Naive thymus-derived CD4-positive, alpha-beta T cell (primary cell): ENCODE data around the gene GABRA1. TPM values are rescaled to one million over a fixed set of nuclear protein-coding genes. Genes with fewer than 3 reads are reported as not detected.

Experiments
- ATAC-seq: fragments of 150-1000 bp; cut with Tn5 transposase; 2 replicates; pipeline ENCODE4 v1.10.0; 2021; ENCODE audit warnings: mild to moderate bottlenecking, moderate library complexity
- CTCF ChIA-PET: fragments of 350-600 bp; sonication (Branson Sonifier 250); formaldehyde crosslinking; loops from one replicate; lab custom pipeline; 2021; ENCODE audit warnings: antibody characterized with exemption; lab: Charles Lee
- POLR2A ChIA-PET: fragments of 350-600 bp; sonication (Branson Sonifier 250); formaldehyde crosslinking; loops from one replicate; lab custom pipeline; 2021; ENCODE audit warnings: antibody characterized with exemption, inconsistent platforms; lab: Charles Lee
- DNase-seq, 9 donors: peaks; one replicate each; pipeline versions ENCODE4 v3.0.0 to v3.0.0-alpha.2; 2020 to 2022; ENCODE audit warnings: mixed read lengths in 1 of 9
- H3K27ac ChIP-seq: one replicate; pipeline ENCODE4 v1.7.0; 2013; ENCODE audit warnings: mild to moderate bottlenecking, low read depth, low read length, moderate library complexity
- H3K27me3 ChIP-seq, 2 donors: one replicate each; pipeline ENCODE4 v1.7.0; 2013; ENCODE audit warnings: low read length in 2 of 2, mild to moderate bottlenecking in 2 of 2, moderate library complexity in 2 of 2; ENCODE audit not compliant: control insufficient read depth in 2 of 2, insufficient read depth in 2 of 2
- H3K36me3 ChIP-seq, 3 experiments: 1 replicate in 2 of 3; 2 replicates in 1 of 3; pipeline ENCODE4 v1.7.0; 2013; ENCODE audit warnings: low read length in 3 of 3, mild to moderate bottlenecking in 3 of 3, moderate library complexity in 1 of 3; ENCODE audit not compliant: insufficient read depth in 3 of 3, control insufficient read depth in 2 of 3
- H3K4me1 ChIP-seq, 2 donors: one replicate each; pipeline ENCODE4 v1.7.0; 2013; ENCODE audit warnings: low read length in 2 of 2, mild to moderate bottlenecking in 2 of 2, moderate library complexity in 1 of 2; ENCODE audit not compliant: control insufficient read depth in 2 of 2, insufficient read depth in 2 of 2
- H3K4me3 ChIP-seq: 2 replicates; pipeline ENCODE4 v1.7.0; 2013; ENCODE audit warnings: mild to moderate bottlenecking, low read length
- H3K9me3 ChIP-seq, 3 experiments: 1 replicate in 2 of 3; 2 replicates in 1 of 3; pipeline ENCODE4 v1.7.0; 2013; ENCODE audit warnings: low read length in 3 of 3; ENCODE audit not compliant: control insufficient read depth in 2 of 3
- H3K27ac Mint-ChIP-seq, 9 donors: one replicate each; pipeline ENCODE4 v1.8.0; 2020 to 2022; ENCODE audit warnings: mixed read lengths in 9 of 9, mild to moderate bottlenecking in 8 of 9, moderate library complexity in 5 of 9, inconsistent platforms in 2 of 9
- H3K27me3 Mint-ChIP-seq, 5 donors: one replicate each; pipeline ENCODE4 v1.8.0; 2021 to 2022; ENCODE audit warnings: mixed read lengths in 5 of 5, mild to moderate bottlenecking in 1 of 5
- H3K36me3 Mint-ChIP-seq, 5 donors: one replicate each; pipeline ENCODE4 v1.8.0; 2020 to 2022; ENCODE audit warnings: mixed read lengths in 5 of 5, mild to moderate bottlenecking in 3 of 5, inconsistent platforms in 1 of 5
- H3K4me1 Mint-ChIP-seq, 7 donors: one replicate each; pipeline ENCODE4 v1.8.0; 2020 to 2022; ENCODE audit warnings: mixed read lengths in 7 of 7, mild to moderate bottlenecking in 3 of 7, inconsistent platforms in 1 of 7
- H3K4me3 Mint-ChIP-seq, 10 donors: one replicate each; pipeline ENCODE4 v1.8.0; 2020 to 2022; ENCODE audit warnings: mild to moderate bottlenecking in 10 of 10, mixed read lengths in 10 of 10, moderate library complexity in 6 of 10, inconsistent platforms in 2 of 10
- H3K9me3 Mint-ChIP-seq, 11 donors: one replicate each; pipeline ENCODE4 v1.8.0; 2020 to 2022; ENCODE audit warnings: mixed read lengths in 11 of 11, mild to moderate bottlenecking in 4 of 11, inconsistent platforms in 1 of 11, moderate library complexity in 1 of 11
- intact Hi-C, 2 donors: fragments of 100-400 bp; cut with micrococcal nuclease; formaldehyde crosslinking; loops; one replicate each; pipeline ENCODE4 v1.15.1; 2023
- polyA plus RNA-seq, 2 donors: library from polyadenylated mRNA; unstranded; fragments of 300-500 nt; fragmentation: Illumina TruSeq; gene quantifications; one replicate each; pipeline ENCODE4 v1.2.3, GENCODE V29; 2021
- total RNA-seq, 6 experiments: library from RNA in 5 of 6; stranded (reverse) in 5 of 6; gene quantifications; 1 replicate in 5 of 6; 2 replicates in 1 of 6; pipeline ENCODE4 v1.2.3 and lab custom pipeline; 2021 to 2026

Gene GABRA1
- total and polyA plus RNA-seq, 7 experiments from 2014 or later, result not detected

DNA sequence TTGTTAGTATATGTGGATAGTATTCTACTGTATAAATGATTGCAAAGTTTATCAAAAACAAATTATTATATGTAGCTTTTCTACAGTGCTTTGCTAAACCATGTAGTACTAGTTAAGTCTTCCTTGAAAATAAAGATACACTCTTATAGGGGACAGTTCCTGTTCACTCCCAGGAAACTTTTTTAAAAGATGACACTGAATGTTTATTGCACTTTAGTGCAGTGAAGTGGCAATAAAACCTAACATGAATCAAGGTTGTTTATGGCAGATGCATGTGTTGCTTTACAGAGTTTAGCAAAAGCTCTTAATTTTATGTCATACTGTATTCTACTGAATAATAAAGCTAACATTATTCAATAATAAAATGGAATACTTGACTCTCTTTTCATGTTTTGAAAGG lies 51.7 kb downstream of the GABRA1 start:
- Histone ChIP-seq H3K4me1 (no peaks in the 10 kb centered on the region), H3K27ac (no peak overlapping the region), H3K4me3 (no peak overlapping the region), H3K27me3 (no peaks in the 10 kb centered on the region), H3K36me3 (no peaks in the 10 kb centered on the region), H3K9me3 (no peaks in the 10 kb centered on the region)
- Mint-ChIP-seq H3K9me3 (peaks cover 0 to 5% (median 0%) of the 10 kb centered on the region in 11 donors), H3K36me3 (no peaks in the 10 kb centered on the region), H3K4me1 (no peaks in the 10 kb centered on the region), H3K27me3 (no peaks in the 10 kb centered on the region), H3K4me3 (no peak overlapping the region), H3K27ac (no peak overlapping the region)
- no peak for ATAC-seq
- ChIA-PET CTCF (no interaction called here), POLR2A (no interaction called here)
- no peak for DNase-seq
- intact Hi-C loops, result no loop called here

DNA sequence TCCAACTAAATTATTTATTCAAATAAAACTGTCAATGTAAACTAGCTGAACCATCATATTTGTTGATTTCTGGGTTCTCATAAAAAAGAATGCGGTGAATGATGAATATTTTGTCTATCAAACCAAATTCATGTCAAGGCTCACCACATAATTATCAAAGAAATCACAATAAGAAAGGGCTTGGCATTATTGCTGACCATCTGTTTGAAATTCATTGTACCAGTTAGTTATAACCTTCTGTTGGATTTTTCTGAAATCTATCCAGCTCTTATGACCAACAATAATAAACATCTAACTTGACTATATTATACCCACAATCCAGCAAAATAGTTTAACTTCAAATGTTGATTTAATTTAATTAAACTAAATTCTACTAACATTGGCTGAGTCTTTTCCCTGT lies 53.1 kb downstream of the GABRA1 start:
- Histone ChIP-seq H3K4me1 (no peaks in the 10 kb centered on the region), H3K36me3 (no peaks in the 10 kb centered on the region), H3K4me3 (no peak overlapping the region), H3K9me3 (no peaks in the 10 kb centered on the region), H3K27ac (no peak overlapping the region), H3K27me3 (no peaks in the 10 kb centered on the region)
- DNase-seq (no peak), ATAC-seq (no peak)
- Mint-ChIP-seq H3K4me1 (no peaks in the 10 kb centered on the region), H3K36me3 (no peaks in the 10 kb centered on the region), H3K9me3 (peaks cover 0 to 10% (median 4%) of the 10 kb centered on the region in 11 donors), H3K27ac (no peak overlapping the region), H3K4me3 (no peak overlapping the region), H3K27me3 (no peaks in the 10 kb centered on the region)
- POLR2A ChIA-PET, result no interaction called here
- CTCF ChIA-PET, result interaction anchor here (0.5 kb wide), 1 partner anchor 30 kb away, joined by 3 read pairs; no protein-coding TSS in a partner anchor
- intact Hi-C loops, result no loop called here

DNA sequence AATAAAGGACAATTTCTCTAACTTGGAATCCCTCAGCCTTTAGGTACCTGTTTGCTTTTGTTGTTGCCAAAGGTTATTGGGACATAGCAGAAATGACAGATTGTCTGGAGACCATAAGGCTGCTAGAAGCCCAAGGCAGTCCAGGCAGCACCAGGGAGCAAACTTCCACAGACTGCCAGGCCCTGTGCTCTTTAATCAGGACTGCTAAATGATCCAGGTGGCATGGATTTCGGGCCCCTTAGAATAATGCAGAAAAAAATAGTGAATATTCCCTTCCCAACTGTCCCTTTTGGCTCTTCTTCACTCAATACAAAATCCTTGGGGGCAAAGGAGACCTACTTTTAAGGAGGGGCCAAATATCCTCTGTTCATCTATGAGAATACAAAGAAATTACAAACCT lies 73.9 kb downstream of the GABRA1 start:
- POLR2A ChIA-PET, result no interaction called here

DNA sequence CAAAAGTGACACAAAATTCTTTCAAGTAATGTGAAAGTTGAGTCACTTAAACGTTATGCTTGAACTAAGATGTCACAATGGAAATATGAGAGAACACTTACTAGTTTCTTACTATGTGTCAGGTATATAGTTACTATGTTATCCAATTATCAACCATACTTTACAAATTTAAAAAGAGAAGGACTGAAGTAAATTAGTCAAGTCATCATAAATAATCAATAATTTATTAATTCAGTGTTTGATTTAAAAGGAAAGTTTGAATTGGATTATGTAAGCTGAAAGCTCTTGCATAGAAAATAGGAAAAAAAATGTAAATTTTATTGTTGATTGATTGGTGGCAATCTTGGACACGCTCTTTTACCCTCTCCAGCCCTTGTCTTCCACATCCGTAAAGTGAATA lies 76.3 kb downstream of the GABRA1 start:
- intact Hi-C loops, result no loop called here
- Mint-ChIP-seq H3K27me3 (no peaks in the 10 kb centered on the region), H3K4me3 (no peak overlapping the region), H3K4me1 (no peaks in the 10 kb centered on the region), H3K36me3 (no peaks in the 10 kb centered on the region), H3K27ac (no peak overlapping the region), H3K9me3 (peaks cover 0 to 13% (median 4%) of the 10 kb centered on the region in 11 donors)
- DNase-seq, result no peak
- Histone ChIP-seq H3K4me3 (no peak overlapping the region), H3K4me1 (no peaks in the 10 kb centered on the region), H3K36me3 (no peaks in the 10 kb centered on the region), H3K27me3 (no peaks in the 10 kb centered on the region), H3K9me3 (no peaks in the 10 kb centered on the region), H3K27ac (no peak overlapping the region)
- no peak for ATAC-seq
- ChIA-PET CTCF (no interaction called here), POLR2A (no interaction called here)

More for the DNA sequence above, 73.9 kb downstream of the GABRA1 start:
- no peaks in the 10 kb centered on the region for H3K36me3 ChIP-seq
- no peaks in the 10 kb centered on the region for H3K27me3 ChIP-seq
- H3K4me3 ChIP-seq, result no peak overlapping the region
- no peaks in the 10 kb centered on the region for H3K4me1 ChIP-seq
- ATAC-seq (no peak), DNase-seq (no peak)
- intact Hi-C loops, result no loop called here
- CTCF ChIA-PET, result no interaction called here
- H3K4me1 Mint-ChIP-seq, result no peaks in the 10 kb centered on the region
- no peak overlapping the region for H3K4me3 Mint-ChIP-seq
- no peak overlapping the region for H3K27ac Mint-ChIP-seq
- H3K27me3 Mint-ChIP-seq, result no peaks in the 10 kb centered on the region
- H3K9me3 ChIP-seq, result no peaks in the 10 kb centered on the region
- no peak overlapping the region for H3K27ac ChIP-seq
- peaks cover 0 to 12% (median 4%) of the 10 kb centered on the region in 11 donors for H3K9me3 Mint-ChIP-seq
- no peaks in the 10 kb centered on the region for H3K36me3 Mint-ChIP-seq

DNA sequence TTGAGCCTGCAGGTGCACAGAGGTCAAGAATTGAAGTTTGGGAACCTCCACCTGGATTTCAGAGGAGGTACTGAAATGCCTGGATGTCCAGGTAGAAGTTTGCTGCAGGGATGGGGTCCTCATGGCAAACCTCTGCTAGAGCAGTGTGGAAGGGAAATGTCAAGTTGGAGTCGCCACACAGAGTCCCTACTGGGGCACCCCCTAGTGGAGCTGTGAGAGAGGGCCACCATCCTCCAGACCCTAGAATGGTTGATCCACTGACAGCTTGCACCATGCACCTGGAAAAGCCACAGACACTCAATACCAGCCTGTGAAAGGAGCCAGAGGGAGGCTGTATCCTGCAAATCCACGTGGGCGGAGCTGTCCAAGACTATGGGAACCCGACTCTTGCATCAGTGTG lies 78.0 kb downstream of the GABRA1 start:
- no peak overlapping the region for H3K4me3 Mint-ChIP-seq
- Histone ChIP-seq H3K9me3 (no peaks in the 10 kb centered on the region), H3K4me3 (no peak overlapping the region), H3K36me3 (no peaks in the 10 kb centered on the region), H3K4me1 (no peaks in the 10 kb centered on the region), H3K27ac (no peak overlapping the region), H3K27me3 (no peaks in the 10 kb centered on the region)
- ATAC-seq (no peak), DNase-seq (no peak)
- no peaks in the 10 kb centered on the region for H3K27me3 Mint-ChIP-seq
- CTCF ChIA-PET, result no interaction called here
- H3K27ac Mint-ChIP-seq, result no peak overlapping the region
- intact Hi-C loops, result no loop called here
- POLR2A ChIA-PET, result no interaction called here
- no peaks in the 10 kb centered on the region for H3K36me3 Mint-ChIP-seq
- no peaks in the 10 kb centered on the region for H3K4me1 Mint-ChIP-seq
- peaks cover 0 to 13% (median 4%) of the 10 kb centered on the region in 11 donors for H3K9me3 Mint-ChIP-seq

DNA sequence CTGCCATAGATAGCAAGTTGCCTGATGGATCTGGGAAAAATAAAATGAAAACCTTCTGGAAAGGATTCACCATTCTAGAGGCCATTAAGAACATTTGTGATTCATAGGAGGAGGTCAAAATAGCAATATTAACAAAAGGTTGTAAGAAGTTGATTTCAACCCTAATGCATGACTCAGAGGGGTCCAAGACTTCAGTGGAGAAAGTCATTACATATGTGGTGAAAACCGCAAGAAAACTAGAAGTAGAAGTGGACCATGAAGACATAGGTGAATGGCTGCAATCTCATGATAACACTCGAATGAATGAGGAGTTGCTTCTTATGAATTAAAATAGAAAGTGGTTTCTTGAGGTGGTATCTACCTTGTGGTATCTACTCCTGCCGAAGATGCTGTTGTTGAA lies 86.6 kb downstream of the GABRA1 start:
- Mint-ChIP-seq H3K27me3 (no peaks in the 10 kb centered on the region), H3K4me3 (no peak overlapping the region), H3K4me1 (no peaks in the 10 kb centered on the region), H3K9me3 (peaks cover 0 to 14% (median 2%) of the 10 kb centered on the region in 11 donors), H3K36me3 (no peaks in the 10 kb centered on the region), H3K27ac (no peak overlapping the region)
- no peaks in the 10 kb centered on the region for H3K36me3 ChIP-seq
- intact Hi-C loops, result no loop called here
- H3K9me3 ChIP-seq, result no peaks in the 10 kb centered on the region
- no peaks in the 10 kb centered on the region for H3K4me1 ChIP-seq
- no peaks in the 10 kb centered on the region for H3K27me3 ChIP-seq
- CTCF ChIA-PET, result no interaction called here
- POLR2A ChIA-PET, result no interaction called here
- DNase-seq (no peak), ATAC-seq (no peak)
- H3K27ac ChIP-seq, result no peak overlapping the region
- H3K4me3 ChIP-seq, result no peak overlapping the region

DNA sequence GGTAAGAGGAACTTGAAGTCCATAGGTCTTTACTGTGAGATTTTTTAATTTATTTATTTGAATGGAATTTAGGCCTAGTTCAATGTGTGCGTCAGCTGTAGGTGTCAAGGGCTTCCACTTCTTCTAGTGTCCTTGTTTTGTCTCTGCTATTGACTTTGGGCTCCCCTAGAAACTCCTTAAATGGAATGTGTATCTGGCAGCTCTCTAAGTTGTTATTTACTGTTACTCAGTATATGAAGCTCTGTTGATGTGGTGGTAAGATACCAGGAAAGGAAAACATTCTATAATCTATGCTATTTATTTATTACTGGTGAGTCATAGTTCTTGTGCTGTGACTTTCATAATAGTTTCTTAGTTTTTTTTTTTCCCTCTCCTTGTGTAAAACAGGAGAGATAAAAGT lies 97.1 kb downstream of the GABRA1 start:
- POLR2A ChIA-PET, result no interaction called here
- Mint-ChIP-seq H3K27ac (no peak overlapping the region), H3K4me1 (no peaks in the 10 kb centered on the region), H3K27me3 (no peaks in the 10 kb centered on the region), H3K36me3 (no peaks in the 10 kb centered on the region), H3K9me3 (peaks cover 0 to 18% (median 3%) of the 10 kb centered on the region in 11 donors), H3K4me3 (no peak overlapping the region)
- no peak for ATAC-seq
- H3K36me3 ChIP-seq, result no peaks in the 10 kb centered on the region
- H3K4me3 ChIP-seq, result no peak overlapping the region
- CTCF ChIA-PET, result no interaction called here
- no peaks in the 10 kb centered on the region for H3K4me1 ChIP-seq
- intact Hi-C loops, result no loop called here
- no peaks in the 10 kb centered on the region for H3K9me3 ChIP-seq
- DNase-seq, result no peak
- H3K27ac ChIP-seq, result no peak overlapping the region
- H3K27me3 ChIP-seq, result no peaks in the 10 kb centered on the region
